Endodermal cell (in vitro differentiated cells): ENCODE data around the gene KIF6. TPM values are rescaled to one million over a fixed set of nuclear protein-coding genes. Genes with fewer than 3 reads are reported as not detected.

Experiments used
- DNase-seq: peaks from one replicate; pipeline ENCODE4 v3.0.0-alpha.2; 2017
- H3K27ac ChIP-seq: 2 replicates; pipeline ENCODE4 v1.5.1; 2013; ENCODE audit warnings: mild to moderate bottlenecking, low read depth, low read length, moderate library complexity
- H3K27me3 ChIP-seq: 2 replicates; pipeline ENCODE4 v1.6.1; 2013; ENCODE audit warnings: mild to moderate bottlenecking, low read length, moderate library complexity; ENCODE audit not compliant: insufficient read depth, control insufficient read depth, poor library complexity, severe bottlenecking
- H3K36me3 ChIP-seq: 2 replicates; pipeline ENCODE4 v1.7.0; 2013; ENCODE audit warnings: mild to moderate bottlenecking, low read length, moderate library complexity; ENCODE audit not compliant: control insufficient read depth, insufficient read depth
- H3K4me1 ChIP-seq: one replicate; pipeline ENCODE4 v1.7.0; 2013; ENCODE audit warnings: low read length; ENCODE audit not compliant: control insufficient read depth, insufficient read depth
- H3K4me3 ChIP-seq: 2 replicates; pipeline ENCODE4 v1.5.1; 2013; ENCODE audit warnings: mild to moderate bottlenecking, low read length, moderate library complexity
- H3K9ac ChIP-seq: 2 replicates; pipeline ENCODE4 v1.6.1; 2013; ENCODE audit warnings: mild to moderate bottlenecking, low read length, moderate library complexity; ENCODE audit not compliant: poor library complexity, severe bottlenecking; ENCODE audit errors: extremely low read depth
- H3K9me3 ChIP-seq: 2 replicates; pipeline ENCODE4 v1.6.1; 2013; ENCODE audit warnings: mild to moderate bottlenecking, low read length, moderate library complexity; ENCODE audit not compliant: control insufficient read depth
- H3K27ac Mint-ChIP-seq: 2 replicates; pipeline ENCODE4 v1.8.0; 2020; ENCODE audit warnings: mixed read lengths
- H3K27me3 Mint-ChIP-seq: 2 replicates; pipeline ENCODE4 v1.8.0; 2021; ENCODE audit warnings: mild to moderate bottlenecking, mixed read lengths; ENCODE audit not compliant: insufficient read depth
- H3K36me3 Mint-ChIP-seq: 2 replicates; pipeline ENCODE4 v1.8.0; 2020; ENCODE audit warnings: low read depth, mixed read lengths
- H3K4me1 Mint-ChIP-seq: 2 replicates; pipeline ENCODE4 v1.8.0; 2020; ENCODE audit warnings: mixed read lengths
- H3K4me3 Mint-ChIP-seq: 2 replicates; pipeline ENCODE4 v1.8.0; 2020; ENCODE audit warnings: mild to moderate bottlenecking, moderate library complexity, mixed read lengths
- H3K9me3 Mint-ChIP-seq: 2 replicates; pipeline ENCODE4 v1.8.0; 2020; ENCODE audit warnings: mild to moderate bottlenecking, mixed read lengths
- WGBS, 2 experiments: methylation state at CpG; one replicate each; pipeline versions ENCODE4 v1.1.5 to v1.1.7; 2013; ENCODE audit warnings: missing lambda C conversion rate in 2 of 2, mixed read lengths in 1 of 2; ENCODE audit not compliant: insufficient coverage in 1 of 2, insufficient read length in 1 of 2; 5-methylcytosine and 5-hydroxymethylcytosine counted together
- total RNA-seq, 2 donors: library from RNA; stranded (reverse); fragmentation: NEBNext Ultra II Directional in 1 of 2; extraction: Animal tissue kit (Norgen Biotek cat#: 25700) in 1 of 2; gene quantifications; 2 replicates in 1 of 2; 3 replicates in 1 of 2; pipeline ENCODE4 v1.2.1, GENCODE V29; 2021
- TF ChIP-seq, protein P1 (sequence below): fragments of 200-600 bp; sonication (generic); conservative IDR thresholded peaks from 2 replicates; pipeline ENCODE4 v1.5.0; 2021; ENCODE audit warnings: antibody characterized with exemption, mild to moderate bottlenecking

Gene KIF6
- total RNA-seq, 2 donors from 2014 or later = 0.62 to 1.1 TPM

- no peak overlapping the region for H3K27ac Mint-ChIP-seq
- Histone ChIP-seq H3K9me3 (no peaks in the 10 kb centered on the region), H3K36me3 (no peaks in the 10 kb centered on the region), H3K4me1 (no peaks in the 10 kb centered on the region), H3K27me3 (no peaks in the 10 kb centered on the region), H3K9ac (no peak overlapping the region), H3K27ac (no peak overlapping the region), H3K4me3 (no peak overlapping the region)
- H3K36me3 Mint-ChIP-seq = no peaks in the 10 kb centered on the region
- no peaks in the 10 kb centered on the region for H3K4me1 Mint-ChIP-seq
- DNase-seq = no peak
- WGBS, 2 experiments = 95% methylated on average over 3 of the region's 3 CpGs; no CpG with 5 or more reads in 1 of the 2 experiments
- no peaks in the 10 kb centered on the region for H3K9me3 Mint-ChIP-seq
- H3K4me3 Mint-ChIP-seq = no peak overlapping the region
- H3K27me3 Mint-ChIP-seq = no peaks in the 10 kb centered on the region
- TF ChIP-seq, protein P1, sequence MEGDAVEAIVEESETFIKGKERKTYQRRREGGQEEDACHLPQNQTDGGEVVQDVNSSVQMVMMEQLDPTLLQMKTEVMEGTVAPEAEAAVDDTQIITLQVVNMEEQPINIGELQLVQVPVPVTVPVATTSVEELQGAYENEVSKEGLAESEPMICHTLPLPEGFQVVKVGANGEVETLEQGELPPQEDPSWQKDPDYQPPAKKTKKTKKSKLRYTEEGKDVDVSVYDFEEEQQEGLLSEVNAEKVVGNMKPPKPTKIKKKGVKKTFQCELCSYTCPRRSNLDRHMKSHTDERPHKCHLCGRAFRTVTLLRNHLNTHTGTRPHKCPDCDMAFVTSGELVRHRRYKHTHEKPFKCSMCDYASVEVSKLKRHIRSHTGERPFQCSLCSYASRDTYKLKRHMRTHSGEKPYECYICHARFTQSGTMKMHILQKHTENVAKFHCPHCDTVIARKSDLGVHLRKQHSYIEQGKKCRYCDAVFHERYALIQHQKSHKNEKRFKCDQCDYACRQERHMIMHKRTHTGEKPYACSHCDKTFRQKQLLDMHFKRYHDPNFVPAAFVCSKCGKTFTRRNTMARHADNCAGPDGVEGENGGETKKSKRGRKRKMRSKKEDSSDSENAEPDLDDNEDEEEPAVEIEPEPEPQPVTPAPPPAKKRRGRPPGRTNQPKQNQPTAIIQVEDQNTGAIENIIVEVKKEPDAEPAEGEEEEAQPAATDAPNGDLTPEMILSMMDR = no peak
Measured at GRCh38 chr6:39424831-39425230, 300.4 kb downstream of the KIF6 start.

- Mint-ChIP-seq H3K27ac (no peak overlapping the region), H3K9me3 (no peaks in the 10 kb centered on the region), H3K4me1 (no peaks in the 10 kb centered on the region), H3K27me3 (no peaks in the 10 kb centered on the region), H3K36me3 (no peaks in the 10 kb centered on the region), H3K4me3 (no peak overlapping the region)
- H3K9ac ChIP-seq = no peak overlapping the region
- TF ChIP-seq, protein P1 = no peak
- no peak overlapping the region for H3K4me3 ChIP-seq
- H3K4me1 ChIP-seq = no peaks in the 10 kb centered on the region
- DNase-seq = no peak
- no peaks in the 10 kb centered on the region for H3K27me3 ChIP-seq
- no peaks in the 10 kb centered on the region for H3K36me3 ChIP-seq
- 92 to 95% methylated on average over 4 to 6 of the region's 6 CpGs for WGBS, 2 experiments
- no peaks in the 10 kb centered on the region for H3K9me3 ChIP-seq
- H3K27ac ChIP-seq = no peak overlapping the region
Measured at GRCh38 chr6:39422238-39422637, 303.0 kb downstream of the KIF6 start.

DNA sequence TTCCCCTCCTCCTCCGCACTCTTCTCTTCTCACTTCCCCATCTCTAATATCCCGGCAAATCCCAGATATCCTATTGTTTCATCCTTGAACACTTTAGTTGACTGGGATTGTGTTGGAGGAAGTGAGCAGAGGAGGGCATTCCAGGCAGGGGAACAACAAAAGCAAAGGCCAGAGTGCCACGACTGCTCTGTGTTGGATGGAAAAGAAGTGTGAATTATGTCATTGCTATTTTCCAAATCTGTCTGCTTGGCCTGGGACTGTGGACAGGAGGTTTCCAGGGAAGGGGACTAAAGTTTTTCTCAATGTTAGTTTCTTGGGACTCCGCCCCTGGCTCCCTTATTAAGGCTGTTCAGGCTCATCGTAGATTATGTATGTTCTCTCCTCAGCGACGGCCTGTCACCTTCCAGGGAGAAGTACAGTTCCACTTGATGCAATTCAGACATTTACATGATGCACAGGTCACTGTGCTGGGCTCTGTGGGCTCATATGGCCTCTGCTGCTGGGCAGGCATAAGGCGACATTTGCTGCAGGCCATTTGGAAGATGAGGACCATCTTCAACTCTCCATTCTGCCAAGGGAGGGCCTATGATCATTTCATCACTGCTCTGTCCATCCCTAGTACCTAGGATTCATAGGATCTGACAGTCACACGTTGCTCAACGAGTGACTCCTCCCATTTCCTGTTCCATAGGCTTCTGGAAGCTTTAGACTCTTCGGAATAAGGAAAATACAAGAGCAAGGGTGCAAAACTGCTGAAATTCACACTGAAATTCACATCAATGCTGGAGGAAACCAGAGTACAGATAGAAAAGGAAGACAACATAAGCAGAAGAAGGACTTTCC, 303.6 kb downstream of the KIF6 start:
- Histone ChIP-seq H3K36me3 (no peaks in the 10 kb centered on the region), H3K4me1 (no peaks in the 10 kb centered on the region), H3K27me3 (no peaks in the 10 kb centered on the region), H3K9me3 (no peaks in the 10 kb centered on the region), H3K27ac (no peak overlapping the region), H3K4me3 (no peak overlapping the region), H3K9ac (no peak overlapping the region)
- Mint-ChIP-seq H3K36me3 (no peaks in the 10 kb centered on the region), H3K27me3 (no peaks in the 10 kb centered on the region), H3K4me3 (no peak overlapping the region), H3K9me3 (no peaks in the 10 kb centered on the region), H3K4me1 (no peaks in the 10 kb centered on the region), H3K27ac (no peak overlapping the region)
- DNase-seq = no peak
- TF ChIP-seq, protein P1 = no peak
- WGBS, 2 experiments = 86 to 91% methylated on average over 10 to 11 of the region's 11 CpGs
